ENCODE data around the gene USP5. TPM values are rescaled to one million over a fixed set of nuclear protein-coding genes. Genes with fewer than 3 reads are reported as not detected.

Gene USP5
- total and polyA plus RNA-seq, 11 donors: 23.4 to 96.8 (median 60.6) TPM

DNA sequence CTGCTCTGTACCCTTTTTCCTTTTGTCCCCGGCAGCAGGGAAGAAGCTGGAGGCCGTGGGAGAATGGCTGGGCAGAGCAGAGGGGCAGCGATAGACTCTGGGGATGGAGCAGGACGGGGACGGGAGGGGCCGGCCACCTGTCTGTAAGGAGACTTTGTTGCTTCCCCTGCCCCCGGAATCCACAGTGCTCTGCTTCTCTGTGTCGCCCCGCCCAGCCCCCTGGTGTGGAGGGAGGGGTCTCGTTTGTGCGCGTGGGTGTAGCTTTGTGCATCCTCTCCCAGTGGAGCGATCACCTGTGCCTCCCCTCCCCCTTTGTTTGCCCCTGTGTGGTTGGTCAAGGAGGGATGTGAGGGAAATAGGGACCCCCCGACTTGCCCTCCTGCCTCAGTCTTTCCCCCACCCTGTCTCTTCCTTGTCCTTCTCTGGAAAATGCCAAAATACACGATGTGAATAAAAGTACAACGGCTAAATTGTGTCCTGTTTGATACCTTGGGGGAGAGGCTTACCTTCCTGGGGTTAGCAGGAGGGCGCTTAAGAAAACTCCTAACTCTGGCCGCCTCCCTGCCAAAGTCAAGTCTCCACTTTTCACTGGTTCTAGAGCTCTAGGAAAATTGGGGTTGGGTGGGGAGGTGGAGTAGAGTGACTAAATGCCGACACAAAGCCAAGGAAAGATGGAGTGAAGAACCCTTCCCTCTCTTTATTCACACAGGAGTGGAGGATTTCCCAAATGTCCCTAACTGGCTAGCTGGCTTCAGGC is 14.4 kb downstream of the USP5 start:
- DNase-seq (peak in 1 of 5 donors; percentile 41), ATAC-seq (no peak)
- Histone ChIP-seq H3K27me3 (no peaks in the 10 kb centered on the region), H3K4me1 (peaks cover 11 to 38% (median 33%) of the 10 kb centered on the region in 12 donors), H3K4me3 (peak overlapping the region in 9 of 12 donors; percentile 77 to 100 (median 99)), H3K9me3 (no peaks in the 10 kb centered on the region), H3K36me3 (peaks cover 0 to 73% (median 68%) of the 10 kb centered on the region in 9 donors), H3K27ac (peak overlapping the region in 11 of 12 donors; percentile 96 to 100 (median 99))
- WGBS, 4 donors: 82 to 86% (median 84%) methylated on average over 18 to 19 of the region's 19 CpGs
- intact Hi-C loops (cut with DNase I): loop anchor here in 3 of 10 donors (1.0 to 10.0 kb wide), 4 partner anchors 14 to 246 kb away; partner anchors contain the start of genes MLF2 (in 2 of the 3) and USP5 (in 1 of the 3)
- TF ChIP-seq, protein P1, sequence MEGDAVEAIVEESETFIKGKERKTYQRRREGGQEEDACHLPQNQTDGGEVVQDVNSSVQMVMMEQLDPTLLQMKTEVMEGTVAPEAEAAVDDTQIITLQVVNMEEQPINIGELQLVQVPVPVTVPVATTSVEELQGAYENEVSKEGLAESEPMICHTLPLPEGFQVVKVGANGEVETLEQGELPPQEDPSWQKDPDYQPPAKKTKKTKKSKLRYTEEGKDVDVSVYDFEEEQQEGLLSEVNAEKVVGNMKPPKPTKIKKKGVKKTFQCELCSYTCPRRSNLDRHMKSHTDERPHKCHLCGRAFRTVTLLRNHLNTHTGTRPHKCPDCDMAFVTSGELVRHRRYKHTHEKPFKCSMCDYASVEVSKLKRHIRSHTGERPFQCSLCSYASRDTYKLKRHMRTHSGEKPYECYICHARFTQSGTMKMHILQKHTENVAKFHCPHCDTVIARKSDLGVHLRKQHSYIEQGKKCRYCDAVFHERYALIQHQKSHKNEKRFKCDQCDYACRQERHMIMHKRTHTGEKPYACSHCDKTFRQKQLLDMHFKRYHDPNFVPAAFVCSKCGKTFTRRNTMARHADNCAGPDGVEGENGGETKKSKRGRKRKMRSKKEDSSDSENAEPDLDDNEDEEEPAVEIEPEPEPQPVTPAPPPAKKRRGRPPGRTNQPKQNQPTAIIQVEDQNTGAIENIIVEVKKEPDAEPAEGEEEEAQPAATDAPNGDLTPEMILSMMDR (IDR thresholded peaks at IDR 0.05): no peak
- no peak for TF ChIP-seq POLR2A (IDR thresholded peaks at IDR 0.05)

DNA sequence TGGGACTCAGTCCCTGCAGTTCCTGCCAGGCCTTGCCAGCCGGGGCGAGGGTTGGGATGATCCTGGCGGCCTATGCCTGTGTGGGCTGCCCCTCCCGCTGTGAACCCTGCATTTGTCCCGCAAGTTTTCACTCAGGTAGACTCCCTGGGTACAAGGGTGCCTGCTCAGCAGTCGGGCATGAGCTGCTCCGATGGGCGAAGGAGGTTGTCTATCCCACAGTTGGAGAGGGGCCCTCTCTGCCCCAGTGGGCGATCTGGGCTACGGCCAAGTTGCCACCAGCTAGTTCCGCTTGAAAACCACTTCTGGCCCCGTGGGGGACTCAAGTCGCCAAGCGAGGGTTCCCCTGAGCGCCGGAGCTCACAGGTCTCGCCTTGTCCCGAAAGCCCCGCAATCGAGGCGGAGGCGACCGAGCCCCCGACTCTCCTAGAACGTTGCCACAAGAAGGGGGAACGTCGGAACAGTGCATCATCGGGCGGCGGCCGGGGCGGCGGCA is 15.0 kb downstream of the USP5 start:
- peak overlapping the region; percentile 77 to 100 (median 98) for H3K4me3 ChIP-seq
- peak overlapping the region; percentile 96 to 100 (median 99) for H3K27ac ChIP-seq
- ATAC-seq (peak in 3 of 4 donors; percentile 3 to 12 (median 6)), DNase-seq (peak in 2 of 5 donors; percentile 44 to 63)
- H3K4me1 ChIP-seq: peaks cover 15 to 44% (median 39%) of the 10 kb centered on the region in 12 donors
- no peaks in the 10 kb centered on the region for H3K9me3 ChIP-seq
- 3 to 12% (median 4%) methylated on average over 10 to 33 of the region's 33 CpGs for WGBS, 4 donors
- peaks cover 0 to 70% (median 64%) of the 10 kb centered on the region in 9 donors for H3K36me3 ChIP-seq
- intact Hi-C loops (cut with DNase I): loop anchor here in 3 of 10 donors (1.0 to 10.0 kb wide), 4 partner anchors 15 to 245 kb away; partner anchors contain the start of genes MLF2 (in 2 of the 3) and USP5 (in 1 of the 3)
- TF ChIP-seq POLR2A (IDR thresholded peaks at IDR 0.05): no peak
- TF ChIP-seq, protein P1 (IDR thresholded peaks at IDR 0.05): no peak
- no peaks in the 10 kb centered on the region for H3K27me3 ChIP-seq

DNA sequence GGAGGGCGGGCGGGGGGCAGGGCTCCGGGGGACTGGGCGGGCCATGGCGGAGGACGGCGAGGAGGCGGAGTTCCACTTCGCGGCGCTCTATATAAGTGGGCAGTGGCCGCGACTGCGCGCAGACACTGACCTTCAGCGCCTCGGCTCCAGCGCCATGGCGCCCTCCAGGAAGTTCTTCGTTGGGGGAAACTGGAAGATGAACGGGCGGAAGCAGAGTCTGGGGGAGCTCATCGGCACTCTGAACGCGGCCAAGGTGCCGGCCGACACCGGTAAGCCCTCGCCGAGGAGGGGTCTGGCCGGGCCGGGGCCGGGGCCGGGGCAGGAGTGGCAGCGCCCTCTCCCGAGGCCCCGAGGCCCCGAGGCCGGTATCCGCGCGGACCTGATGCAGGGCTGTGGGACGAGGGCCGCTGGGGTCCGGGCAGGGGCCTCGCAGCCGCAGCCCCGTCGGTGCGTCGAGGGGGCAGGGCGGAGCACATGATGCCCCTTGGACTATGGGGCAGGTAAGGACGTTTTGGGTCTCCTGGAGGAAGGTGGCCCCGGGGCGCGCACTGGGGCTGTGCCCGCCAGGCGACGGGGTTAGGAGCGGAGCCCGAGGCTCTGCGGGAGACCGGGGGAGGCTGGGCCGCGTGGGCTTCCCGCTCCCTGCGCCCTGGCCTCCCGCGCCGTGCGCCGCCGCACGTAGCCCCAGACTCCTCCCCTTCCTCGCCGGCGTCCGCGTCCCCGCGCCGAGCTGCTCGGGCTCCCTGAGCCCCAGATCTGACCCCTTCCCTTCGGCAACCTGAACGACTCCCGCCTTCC is 15.7 kb downstream of the USP5 start, which contains the start of gene TPI1:
TPI1 (plus strand) TSS at position 119 of the 798 bp plus-strand sequence; CDS start at position 155, 36 bp downstream.
- Histone ChIP-seq H3K36me3 (peaks cover 0 to 64% (median 57%) of the 10 kb centered on the region in 9 donors), H3K27ac (peak within 1 kb of the TSS; percentile 96 to 100 (median 99)), H3K9me3 (no peaks in the 10 kb centered on the region), H3K4me1 (peaks cover 15 to 47% (median 43%) of the 10 kb centered on the region in 12 donors), H3K4me3 (peak within 1 kb of the TSS; percentile 77 to 100 (median 98)), H3K27me3 (no peaks in the 10 kb centered on the region)
- TF ChIP-seq POLR2A (IDR thresholded peaks at IDR 0.05): peak; percentile 80 to 99
- TF ChIP-seq, protein P1 (IDR thresholded peaks at IDR 0.05): peak in 2 of 12 donors; percentile 15 to 23
- 0 to 2% (median 1%) methylated on average over 17 to 86 of the region's 86 CpGs for WGBS, 4 donors
- DNase-seq (peak; percentile 89 to 93 (median 90)), ATAC-seq (peak; percentile 66 to 87 (median 82))
- intact Hi-C loops (cut with DNase I): loop anchor here in 2 of 10 donors (5.0 to 10.0 kb wide), 3 partner anchors 97 to 245 kb away; partner anchors contain the start of gene MLF2 (in 2 of the 2)

Data from heart left ventricle (tissue), 16 donors.